ENCODE results near the gene CCNL1. TPM values are rescaled to one million over a fixed set of nuclear protein-coding genes. Genes with fewer than 3 reads are reported as not detected.

The CCNL1 gene
- total RNA-seq, 1 experiment from 2014 or later: 118 TPM

- H3K4me1 ChIP-seq (ENCODE audit: control insufficient read depth, insufficient read depth, low read length): peaks cover 2% of the 10 kb centered on the region
- H3K4me3 ChIP-seq (ENCODE audit: low read depth in 2 of 2, low read length in 2 of 2): no peak overlapping the region
- ChIA-PET CTCF (no interaction called here), POLR2A (no interaction called here)
- intact Hi-C loops (cut with micrococcal nuclease; ENCODE audit: unreplicated experiment): no loop called here
- no peaks in the 10 kb centered on the region for H3K36me3 ChIP-seq (ENCODE audit: control insufficient read depth, insufficient read depth, low read length)
- no peaks in the 10 kb centered on the region for H3K9me3 ChIP-seq (ENCODE audit: control insufficient read depth, insufficient read depth, low read depth, low read length)
- no peak for DNase-seq (ENCODE audit: low read depth, low spot score)
- no peaks in the 10 kb centered on the region for H3K27me3 ChIP-seq (ENCODE audit: control insufficient read depth, insufficient read depth, low read length)
- no TSS peak for BruUV-seq (replicated peaks)
- no peak for ATAC-seq
- TF ChIP-seq POLR2AphosphoS5 (IDR thresholded peaks at IDR 0.05; ENCODE audit: low read depth, low read length) (no peak), SIN3A (IDR thresholded peaks at IDR 0.05; ENCODE audit: borderline replicate concordance, insufficient read depth, low read depth, low read length) (no peak), CTCF (IDR thresholded peaks at IDR 0.05) (no peak), REST (IDR thresholded peaks at IDR 0.05; ENCODE audit: insufficient read depth in 1 of 2, low read depth in 2 of 2, low read length in 1 of 2) (no peak), TCF7L2 (IDR thresholded peaks at IDR 0.05; ENCODE audit: low read depth, low read length) (no peak)
- no peak overlapping the region for H3K27ac ChIP-seq (ENCODE audit: low read length)
- in situ Hi-C loops (cut with HindIII; ENCODE audit: low pct_unique_long_range_greater_than_20kb, low sequenced_read_pairs): no loop called here
Measured at GRCh38 chr3:157166115-157166514, 6.2 kb upstream of the CCNL1 start.

GRCh38 chr3:157163217-157163953, 3.4 kb upstream of the CCNL1 start:
- Histone ChIP-seq H3K36me3 (ENCODE audit: control insufficient read depth, insufficient read depth, low read length) (peaks cover 8% of the 10 kb centered on the region), H3K27me3 (ENCODE audit: control insufficient read depth, insufficient read depth, low read length) (no peaks in the 10 kb centered on the region), H3K9me3 (ENCODE audit: control insufficient read depth, insufficient read depth, low read depth, low read length) (no peaks in the 10 kb centered on the region), H3K4me3 (ENCODE audit: low read depth in 2 of 2, low read length in 2 of 2) (no peak overlapping the region), H3K27ac (ENCODE audit: low read length) (no peak overlapping the region), H3K4me1 (ENCODE audit: control insufficient read depth, insufficient read depth, low read length) (peaks cover 7% of the 10 kb centered on the region)
- intact Hi-C loops (cut with micrococcal nuclease; ENCODE audit: unreplicated experiment) (no loop called here), in situ Hi-C loops (cut with HindIII; ENCODE audit: low pct_unique_long_range_greater_than_20kb, low sequenced_read_pairs) (no loop called here)
- TF ChIP-seq CTCF (IDR thresholded peaks at IDR 0.05): no peak
- no peak for TF ChIP-seq SIN3A (IDR thresholded peaks at IDR 0.05; ENCODE audit: borderline replicate concordance, insufficient read depth, low read depth, low read length)
- TF ChIP-seq TCF7L2 (IDR thresholded peaks at IDR 0.05; ENCODE audit: low read depth, low read length): no peak
- no peak for TF ChIP-seq REST (IDR thresholded peaks at IDR 0.05; ENCODE audit: insufficient read depth in 1 of 2, low read depth in 2 of 2, low read length in 1 of 2)
- TF ChIP-seq POLR2AphosphoS5 (IDR thresholded peaks at IDR 0.05; ENCODE audit: low read depth, low read length): no peak
- ChIA-PET CTCF (no interaction called here), POLR2A (interaction anchor here (0.7 to 1.2 kb wide), 4 partner anchors 8 to 490 kb away, joined by 3 to 4 read pairs (median 3); no protein-coding TSS in a partner anchor)
- DNase-seq (ENCODE audit: low read depth, low spot score) (no peak), ATAC-seq (no peak)
- BruUV-seq (replicated peaks): no TSS peak

Measured in Panc1 (cell line).